B cell (primary cell): ENCODE data around the gene ERAP2. TPM values are rescaled to one million over a fixed set of nuclear protein-coding genes. Genes with fewer than 3 reads are reported as not detected.
A peak's percentile ranks its signal among the peaks of the same experiment; 100 is the strongest.

Experiments
- ATAC-seq: fragments of 200-7000 bp; cut with Tn5 transposase; one replicate; pipeline ENCODE4 v1.10.0; 2021; ENCODE audit warnings: low read depth, mild to moderate bottlenecking, moderate number of reproducible peaks, moderate library complexity
- CTCF ChIA-PET: fragments of 350-600 bp; sonication (Branson Sonifier 250); formaldehyde crosslinking; loops from one replicate; lab custom pipeline; 2021; ENCODE audit warnings: antibody characterized with exemption, inconsistent platforms; lab: Charles Lee
- POLR2A ChIA-PET: fragments of 350-600 bp; sonication (Branson Sonifier 250); formaldehyde crosslinking; loops from one replicate; lab custom pipeline; 2021; ENCODE audit warnings: antibody characterized with exemption; lab: Charles Lee
- DNase-seq: peaks from one replicate; pipeline ENCODE4 v3.0.0; 2013
- H2AFZ ChIP-seq: 2 replicates; pipeline ENCODE4 v1.6.1; 2012; ENCODE audit warnings: mild to moderate bottlenecking, low read depth, low read length; ENCODE audit not compliant: insufficient read depth, poor library complexity, severe bottlenecking
- H3K27ac ChIP-seq, 2 donors: 1 replicate in 1 of 2; 2 replicates in 1 of 2; pipeline ENCODE4 v1.5.1; 2012 to 2013; ENCODE audit warnings: low read length in 2 of 2, mild to moderate bottlenecking in 2 of 2, moderate library complexity in 1 of 2
- H3K27me3 ChIP-seq, 4 experiments: fragments of 200-600 bp in 1 of 4; sonication (generic) in 1 of 4; replicated peaks in 1 of 4; 1 replicate in 2 of 4; 2 replicates in 2 of 4; pipeline versions ENCODE4 v1.6.1 to v1.7.0; 2013 to 2016; ENCODE audit warnings: low read length in 3 of 4, mild to moderate bottlenecking in 2 of 4, mixed read lengths in 1 of 4, moderate library complexity in 1 of 4; ENCODE audit not compliant: insufficient read depth in 4 of 4, control insufficient read depth in 3 of 4; ENCODE audit errors: control extremely low read depth in 1 of 4
- H3K36me3 ChIP-seq, 2 experiments: replicated peaks in 1 of 2; 1 replicate in 1 of 2; 2 replicates in 1 of 2; pipeline versions ENCODE4 v1.6.1 to v1.7.1; 2013; ENCODE audit warnings: low read length in 1 of 2; ENCODE audit not compliant: insufficient read depth in 2 of 2, control insufficient read depth in 1 of 2; ENCODE audit errors: control extremely low read depth in 1 of 2, extremely low read depth in 1 of 2
- H3K4me1 ChIP-seq, 2 donors: fragments of 200-600 bp in 1 of 2; sonication (generic) in 1 of 2; 1 replicate in 1 of 2; 2 replicates in 1 of 2; pipeline versions ENCODE4 v1.5.1 to v1.6.1; 2013 to 2017; ENCODE audit warnings: low read length in 2 of 2; ENCODE audit not compliant: control insufficient read depth in 2 of 2, insufficient read depth in 2 of 2
- H3K4me2 ChIP-seq: replicated peaks from 2 replicates; pipeline ENCODE3; 2012; ENCODE audit warnings: mild to moderate bottlenecking, low read depth, low read length; ENCODE audit not compliant: poor library complexity, severe bottlenecking
- H3K4me3 ChIP-seq, 5 experiments: fragments of 200-600 bp in 1 of 5; sonication (generic) in 1 of 5; 1 replicate in 3 of 5; 2 replicates in 2 of 5; pipeline versions ENCODE4 v1.5.1 to v1.7.0; 2011 to 2016; ENCODE audit warnings: low read length in 4 of 5, mild to moderate bottlenecking in 4 of 5, low read depth in 2 of 5, control low read depth in 1 of 5, moderate library complexity in 1 of 5; ENCODE audit not compliant: insufficient read depth in 1 of 5; ENCODE audit errors: control extremely low read depth in 1 of 5, extremely low read depth in 1 of 5
- H3K79me2 ChIP-seq: fragments of 200-600 bp; sonication (generic); one replicate; pipeline ENCODE4 v1.6.0; 2016; ENCODE audit warnings: low read length; ENCODE audit not compliant: control insufficient read depth, insufficient read depth
- H3K9ac ChIP-seq: fragments of 200-600 bp; sonication (generic); 2 replicates; pipeline ENCODE4 v1.6.1; 2017; ENCODE audit warnings: mild to moderate bottlenecking, low read length, moderate library complexity
- H3K9me3 ChIP-seq, 3 donors: one replicate each; pipeline versions ENCODE4 v1.6.1 to v1.7.1; 2013; ENCODE audit warnings: low read length in 2 of 3; ENCODE audit not compliant: control insufficient read depth in 2 of 3, insufficient read depth in 1 of 3; ENCODE audit errors: control extremely low read depth in 1 of 3
- H4K20me1 ChIP-seq: 2 replicates; pipeline ENCODE4 v1.6.0; 2012; ENCODE audit warnings: mild to moderate bottlenecking, low read length; ENCODE audit not compliant: insufficient read depth, control insufficient read depth, poor library complexity, severe bottlenecking
- H3K27ac Mint-ChIP-seq: one replicate; pipeline ENCODE4 v1.8.0; 2021; ENCODE audit warnings: mixed read lengths
- H3K27me3 Mint-ChIP-seq: one replicate; pipeline ENCODE4 v1.8.0; 2021; ENCODE audit warnings: mixed read lengths
- H3K4me1 Mint-ChIP-seq: one replicate; pipeline ENCODE4 v1.8.0; 2021; ENCODE audit warnings: mixed read lengths
- H3K4me3 Mint-ChIP-seq: one replicate; pipeline ENCODE4 v1.8.0; 2021; ENCODE audit warnings: mixed read lengths
- H3K9me3 Mint-ChIP-seq: one replicate; pipeline ENCODE4 v1.8.0; 2022; ENCODE audit warnings: mixed read lengths; ENCODE audit not compliant: insufficient read depth
- CTCF ChIP-seq: fragments of 200-600 bp; IDR thresholded peaks from one replicate; pipeline ENCODE4 v1.8.0; 2022; ENCODE audit warnings: antibody characterized with exemption, mild to moderate bottlenecking
- EZH2 ChIP-seq: IDR thresholded peaks from 2 replicates; pipeline ENCODE4 v1.6.1; 2012; ENCODE audit warnings: borderline replicate concordance, low read depth, mild to moderate bottlenecking, moderate library complexity, low read length; ENCODE audit not compliant: insufficient read depth, poor library complexity, severe bottlenecking
- WGBS: methylation state at CpG from one replicate; pipeline ENCODE4 v1.1.5; 2013; ENCODE audit warnings: missing lambda C conversion rate; ENCODE audit not compliant: insufficient coverage; 5-methylcytosine and 5-hydroxymethylcytosine counted together
- intact Hi-C: fragments of 100-400 bp; cut with micrococcal nuclease; formaldehyde crosslinking; loops from one replicate; pipeline ENCODE4 v1.10.0; 2022
- polyA plus RNA-seq: library from polyadenylated mRNA; depleted of rRNA; stranded (reverse); fragments of >200 nt; gene quantifications from 2 replicates; pipeline ENCODE4 v1.2.3, GENCODE V29; 2012
- total RNA-seq, 2 donors: library from RNA; stranded (reverse); fragments of 120-200 nt in 1 of 2; gene quantifications; 1 replicate in 1 of 2; 2 replicates in 1 of 2; pipeline versions ENCODE4 v1.2.3 to v1.2.4, GENCODE V29; 2013 to 2022

The ERAP2 gene
- total and polyA plus RNA-seq, 2 donors (not counting 1 experiment from before 2014, with no cell fraction given): 18.5 to 74.2 TPM

GRCh38 chr5:96936431-96937320 is 60.4 kb downstream of the ERAP2 start:
- H3K4me1 Mint-ChIP-seq: peaks cover 61% of the 10 kb centered on the region
- DNase-seq (peak; percentile 76), ATAC-seq (peak; percentile 9)
- POLR2A ChIA-PET: interaction anchor here (0.6 to 1.6 kb wide), 9 partner anchors 21 to 990 kb away, joined by 4 to 18 read pairs (median 7); partner anchors contain the start of gene ERAP1
- Histone ChIP-seq H3K9me3 (no peaks in the 10 kb centered on the region), H3K27ac (peak overlapping the region; percentile 88 to 93), H3K27me3 (no peaks in the 10 kb centered on the region), H3K36me3 (peaks cover 0 to 9% of the 10 kb centered on the region in 2 experiments), H3K4me1 (peaks cover 47 to 54% of the 10 kb centered on the region in 2 donors), H3K79me2 (peaks cover 71% of the 10 kb centered on the region), H3K9ac (peak overlapping the region; percentile 87), H3K4me2 (peak overlapping the region; percentile 82), H3K4me3 (peak overlapping the region; percentile 65 to 99 (median 67)), H4K20me1 (peaks cover 18% of the 10 kb centered on the region), H2AFZ (peak overlapping the region; percentile 82)
- no peaks in the 10 kb centered on the region for H3K27me3 Mint-ChIP-seq
- TF ChIP-seq EZH2 (no peak), CTCF (no peak)
- H3K4me3 Mint-ChIP-seq: peak overlapping the region; percentile 95
- WGBS: under 1% methylated on average over 22 of the region's 27 CpGs
- peak overlapping the region; percentile 99 for H3K27ac Mint-ChIP-seq
- CTCF ChIA-PET: interaction anchor here (0.8 to 2.8 kb wide), 15 partner anchors 13 to 230 kb away, joined by 3 to 14 read pairs (median 5); partner anchors contain the start of gene LIX1
- intact Hi-C loops: loop anchor here (1.0 to 5.0 kb wide), 9 partner anchors 11 to 1836 kb away; partner anchors contain the start of genes ELL2, RGMB and RHOBTB3
- H3K9me3 Mint-ChIP-seq: no peaks in the 10 kb centered on the region
